GM21576 (cell line): Measurements from ENCODE around the gene CDH12.
"Not testable (repeated sequence)": the region's sequence is repeated elsewhere in the genome, so short reads cannot be mapped to it uniquely, and the experiment has no call there.

Experiments used
- ATAC-seq: cut with Tn5 transposase; IDR thresholded peaks from one replicate; pipeline ENCODE4 v1.9.1; 2021; ENCODE audit warnings: mild to moderate bottlenecking, moderate library complexity; ENCODE audit not compliant: unreplicated experiment

The CDH12 gene

DNA sequence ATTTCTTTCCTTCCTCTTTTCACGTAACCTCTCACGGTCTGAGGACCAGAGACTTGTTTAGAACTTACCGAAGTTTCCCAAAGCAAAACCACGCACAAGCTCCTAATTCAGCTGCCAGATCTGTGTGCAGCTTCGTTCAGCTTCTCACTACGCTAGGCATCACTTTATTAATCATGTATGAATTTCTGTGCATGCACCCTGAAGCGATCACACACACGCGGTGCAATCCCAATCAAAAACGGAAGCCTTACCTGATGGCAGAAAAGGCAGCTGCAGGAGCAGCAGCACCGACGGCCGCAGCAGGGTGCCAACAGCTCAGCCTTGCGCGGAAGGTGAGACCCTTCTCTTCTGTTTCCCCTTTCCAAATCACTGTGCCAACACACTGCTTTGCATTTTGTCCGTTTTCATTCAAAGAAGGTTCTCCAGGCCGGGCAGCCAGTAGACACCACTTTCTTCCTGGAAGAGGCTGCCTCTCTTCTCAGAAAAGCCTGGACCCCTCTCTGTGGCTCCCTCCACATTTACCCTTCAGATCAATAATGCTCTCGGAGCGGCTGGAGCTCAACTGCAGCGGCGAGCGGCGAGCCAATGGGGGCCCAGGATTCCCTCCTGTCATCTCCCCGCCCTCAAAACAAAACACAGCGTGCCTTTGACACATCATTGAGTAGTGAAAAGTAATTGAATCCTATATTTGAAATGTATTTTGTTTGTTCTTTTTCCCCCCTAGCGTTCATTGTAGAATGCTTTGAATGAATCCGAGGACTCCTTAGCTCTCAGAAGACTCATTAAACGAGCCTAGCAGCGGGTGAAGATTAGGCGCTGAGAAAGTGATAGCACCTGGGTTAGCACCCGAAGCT lies at the start of gene CDH12:
Gene CDH12, minus strand, starts transcription at position 538 of the 854 bp plus-strand sequence.
- no peak for ATAC-seq

GRCh38 chr5:22901885-22902284 lies 48.7 kb upstream of the CDH12 start:
- no peak for ATAC-seq

DNA sequence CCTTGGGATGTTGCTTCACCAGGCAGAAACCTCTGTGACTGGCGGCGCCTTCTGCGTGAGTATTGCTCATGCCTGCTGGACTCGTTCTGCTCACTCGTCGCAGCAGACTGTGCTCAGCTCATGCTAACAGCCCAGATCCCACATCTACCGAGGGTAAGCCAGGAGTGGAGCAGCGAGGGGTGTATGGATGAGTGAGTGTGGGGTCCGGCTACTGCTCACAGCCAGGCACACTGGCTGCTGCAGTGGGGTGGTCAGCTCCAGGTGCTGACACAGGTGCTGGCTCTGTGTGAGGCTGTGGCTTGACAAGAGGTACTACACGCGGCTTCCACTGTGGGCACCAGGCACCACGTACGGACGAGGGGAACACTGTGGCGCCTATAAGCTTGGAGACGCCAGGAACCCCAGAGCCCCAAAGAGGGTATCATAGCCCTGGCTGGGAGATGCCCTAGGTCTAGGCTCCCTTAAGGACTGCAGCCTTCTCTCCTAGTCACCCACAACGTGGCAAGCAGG lies 47.7 kb upstream of the CDH12 start:
- no peak for ATAC-seq

DNA sequence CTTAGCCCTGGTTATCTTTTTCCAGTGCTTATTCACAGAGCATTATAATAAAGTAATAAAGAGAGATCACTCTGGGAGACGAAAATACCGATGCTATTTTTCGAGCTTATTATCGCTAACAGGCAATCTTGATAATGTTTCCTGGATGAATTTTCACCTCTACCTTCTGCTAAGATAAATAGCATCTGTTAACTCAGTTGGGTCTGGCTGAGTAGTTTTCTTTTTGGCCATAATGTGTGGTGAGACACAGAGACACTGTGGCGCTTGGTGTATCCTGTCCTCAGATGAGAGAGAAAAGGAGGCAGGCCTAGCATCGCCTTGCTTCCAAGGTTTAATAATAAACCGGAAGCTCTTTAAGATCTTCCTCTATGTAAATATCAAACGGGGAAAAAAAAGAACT lies 46.2 kb upstream of the CDH12 start:
- no peak for ATAC-seq

GRCh38 chr5:22896152-22896551 lies 43.0 kb upstream of the CDH12 start:
- no peak for ATAC-seq

GRCh38 chr5:22892441-22892840 lies 39.3 kb upstream of the CDH12 start:
- no peak for ATAC-seq

- ATAC-seq, result no peak
Measured at GRCh38 chr5:22889720-22890119, 36.6 kb upstream of the CDH12 start.

GRCh38 chr5:22887566-22887965 lies 34.4 kb upstream of the CDH12 start:
- ATAC-seq, result no peak

- not testable (repeated sequence) for ATAC-seq
Measured at GRCh38 chr5:22858911-22859310, 5.8 kb upstream of the CDH12 start.

DNA sequence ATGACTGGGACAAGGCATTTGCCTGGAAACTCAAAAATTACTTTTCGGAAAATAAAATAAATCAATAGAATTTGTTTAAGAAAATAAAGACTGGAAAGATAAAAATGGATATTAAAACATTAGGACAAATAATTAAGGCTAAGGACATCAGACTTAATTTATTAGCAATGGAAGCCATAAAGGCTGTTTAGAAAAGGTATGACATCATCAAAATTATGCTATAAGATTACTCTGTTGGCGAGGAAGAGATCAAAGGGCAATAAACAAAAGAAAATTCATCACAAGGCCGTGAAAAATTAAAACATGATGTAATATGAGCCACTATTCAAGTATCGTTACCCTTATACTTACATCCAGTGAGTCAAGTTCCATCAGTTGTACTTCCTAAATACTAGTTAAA lies 2.7 kb upstream of the CDH12 start:
- no peak for ATAC-seq

- ATAC-seq, result no peak
Measured at GRCh38 chr5:22850981-22851380, 2.2 kb downstream of the CDH12 start.

- no peak for ATAC-seq
Measured at GRCh38 chr5:22846693-22847092, 6.5 kb downstream of the CDH12 start.

DNA sequence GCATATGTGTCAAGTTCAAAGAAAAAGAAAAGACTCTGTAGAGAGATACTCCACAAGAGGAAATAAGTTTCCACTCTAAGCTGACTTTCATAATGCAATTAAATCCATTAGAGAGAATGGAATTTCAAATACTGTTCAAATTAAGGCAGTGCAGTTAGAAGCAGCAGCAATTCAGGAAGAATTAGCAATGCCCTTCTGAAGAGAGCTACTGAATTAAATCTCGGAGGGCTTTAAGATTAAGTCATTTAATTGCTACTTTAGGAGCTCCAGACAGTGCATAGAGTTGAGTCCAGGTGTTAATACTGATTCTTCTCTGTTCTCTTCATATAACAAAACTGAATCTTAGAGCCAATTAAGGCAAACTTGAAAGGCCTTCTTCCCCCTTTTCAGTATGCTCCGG lies 8.5 kb downstream of the CDH12 start:
- ATAC-seq, result no peak

DNA sequence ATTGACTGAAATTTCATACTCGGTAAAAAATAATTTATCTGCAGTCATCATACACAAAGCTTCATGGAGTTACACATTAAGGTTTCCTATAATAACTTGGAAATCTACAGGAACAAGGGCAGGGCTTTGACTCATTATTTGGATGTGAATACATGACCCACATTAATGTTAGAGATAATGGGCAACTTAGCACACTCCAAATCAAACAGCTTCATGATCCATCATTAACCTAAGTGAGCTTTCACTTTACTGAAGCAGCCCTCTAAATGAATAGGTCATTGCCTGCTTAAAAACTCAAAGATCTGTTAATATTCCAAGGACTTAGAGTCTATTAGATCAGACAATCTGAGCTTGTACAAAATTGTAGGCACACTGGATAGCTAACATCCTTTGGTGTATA lies 9.0 kb downstream of the CDH12 start:
- ATAC-seq, result no peak

GRCh38 chr5:22842574-22842973 lies 10.6 kb downstream of the CDH12 start:
- no peak for ATAC-seq

GRCh38 chr5:22837803-22838202 lies 15.3 kb downstream of the CDH12 start:
- no peak for ATAC-seq

DNA sequence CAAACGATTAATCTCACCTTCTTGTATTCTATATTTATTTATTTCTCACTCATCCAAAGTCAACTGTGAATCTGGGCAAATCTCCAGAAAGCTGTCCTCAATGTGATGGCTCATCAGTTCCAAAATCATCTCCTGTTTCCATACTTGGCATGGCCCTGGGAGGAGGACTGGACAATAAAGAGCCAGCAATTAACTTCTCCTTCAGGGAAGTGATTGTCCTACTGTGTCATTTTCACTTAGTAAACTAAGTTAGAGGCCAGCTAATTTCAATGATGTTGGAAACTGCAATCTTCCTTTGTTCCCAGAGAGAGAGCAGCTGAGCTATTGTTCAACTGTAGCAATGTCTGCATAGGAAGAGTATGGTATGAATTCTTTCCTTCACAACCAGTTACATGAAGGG lies 17.5 kb downstream of the CDH12 start:
- no peak for ATAC-seq

DNA sequence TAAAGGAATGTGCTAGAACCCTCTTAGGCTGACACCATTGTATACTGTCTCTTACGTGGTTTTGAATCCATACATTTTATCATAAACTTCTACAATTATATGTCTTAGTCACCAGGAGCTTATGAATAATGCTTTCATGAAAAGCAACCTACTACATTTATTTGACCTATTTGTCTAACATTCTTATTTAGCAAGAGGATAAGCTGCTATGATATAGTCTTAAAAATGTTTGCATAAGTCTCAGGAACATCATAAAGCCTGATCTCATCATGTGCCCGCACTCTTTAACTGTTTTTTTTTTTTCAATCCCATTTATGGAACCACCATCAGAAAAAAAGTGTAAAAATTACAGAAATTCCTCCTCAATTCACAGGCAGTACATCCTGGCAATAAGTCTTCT lies 59.7 kb downstream of the CDH12 start:
- ATAC-seq, result no peak

GRCh38 chr5:22787807-22788206 lies 65.3 kb downstream of the CDH12 start:
- no peak for ATAC-seq

DNA sequence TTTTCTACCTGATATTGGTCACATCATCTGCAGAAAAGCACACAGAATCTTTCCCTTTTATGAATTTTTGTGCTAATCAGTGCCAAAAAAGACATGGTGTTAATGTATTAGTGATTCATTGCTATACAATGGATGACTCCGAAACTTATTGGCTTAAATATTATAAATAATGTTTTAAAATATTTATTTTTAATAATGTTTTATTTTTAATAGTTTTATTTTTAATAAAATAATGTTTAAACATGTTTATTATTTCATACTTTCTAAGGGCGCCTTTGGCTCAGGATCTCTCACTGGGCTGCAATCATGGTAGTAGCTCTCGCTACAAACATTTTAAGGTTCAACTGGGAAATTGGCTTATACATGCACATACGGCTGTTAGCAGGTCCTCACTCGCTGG lies 65.7 kb downstream of the CDH12 start:
- no peak for ATAC-seq

GRCh38 chr5:22780756-22781155 lies 72.4 kb downstream of the CDH12 start:
- ATAC-seq, result no peak

GRCh38 chr5:22779499-22779898 lies 73.6 kb downstream of the CDH12 start:
- no peak for ATAC-seq

DNA sequence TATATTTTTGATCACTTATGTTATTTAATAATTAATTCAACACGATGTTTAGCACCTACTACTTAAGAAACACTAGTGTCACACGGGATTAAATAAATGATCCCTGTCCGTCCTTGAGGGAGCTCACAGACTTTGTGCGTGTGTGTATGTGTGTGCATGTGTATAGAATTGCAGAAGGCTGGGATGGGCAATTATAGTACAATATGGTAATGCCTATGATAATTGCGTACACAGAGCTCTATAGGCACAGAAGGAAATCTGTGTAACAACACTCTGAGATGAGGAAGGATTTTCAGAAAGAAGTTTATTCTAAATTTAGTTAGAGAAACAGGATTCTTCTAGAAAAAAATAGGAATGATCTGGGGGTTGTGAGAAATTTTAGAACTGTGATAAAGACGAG lies 76.9 kb downstream of the CDH12 start:
- no peak for ATAC-seq
